Measurements from ENCODE around the gene ARFGAP1.

The ARFGAP1 gene

GRCh38 chr20:63336232-63336752, 63.7 kb downstream of the ARFGAP1 start:
- no peak for DNase-seq

DNA sequence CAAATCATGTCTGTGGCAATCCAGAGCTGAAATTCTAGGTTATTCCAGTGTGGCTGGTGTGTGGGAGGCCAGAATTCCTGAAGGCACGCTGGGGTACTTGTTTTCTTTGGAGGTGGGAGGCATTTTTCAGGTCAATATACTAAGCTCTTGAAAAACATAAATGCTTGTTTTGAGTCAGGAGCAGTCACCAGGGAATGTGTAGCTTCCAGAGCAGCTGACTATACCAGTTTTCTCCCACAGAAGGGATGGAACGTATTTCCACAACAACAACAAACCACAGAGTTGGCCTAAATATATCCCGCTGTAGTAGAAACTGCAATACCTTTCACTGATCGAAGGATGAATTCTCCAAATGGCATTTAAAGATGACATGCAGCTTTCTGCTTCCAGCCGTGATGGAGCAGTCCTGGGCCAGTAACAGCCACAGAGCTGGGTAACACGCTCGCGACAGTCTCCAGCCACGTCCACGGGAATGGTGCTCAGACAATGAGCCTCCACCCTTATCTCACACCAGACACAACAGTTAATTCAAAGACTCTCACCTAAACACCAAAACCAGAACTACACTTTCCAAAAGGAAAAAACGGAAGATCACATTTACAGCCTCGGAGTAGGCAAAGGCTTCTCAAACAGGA, 65.3 kb downstream of the ARFGAP1 start:
- no peak for DNase-seq

Data from femur (tissue), 1 donor.